SK-N-MC (cell line): ENCODE data around the gene GRAMD2B.

ENCODE experiments used
- EZH2 ChIP-seq: fragments of 200-600 bp; sonication (generic); IDR thresholded peaks from one replicate; pipeline ENCODE4 v1.6.1; 2017; ENCODE audit warnings: antibody characterized with exemption
- POLR2AphosphoS5 ChIP-seq: IDR thresholded peaks from 2 replicates; pipeline ENCODE4 v1.6.1; 2012; ENCODE audit warnings: mild to moderate bottlenecking, low read depth, low read length, borderline replicate concordance

GRCh38 chr5:126511961-126512360, 88.8 kb downstream of the GRAMD2B start:
- TF ChIP-seq EZH2 (no peak), POLR2AphosphoS5 (no peak)
